ENCODE measurements around the gene CCDC28B.

GRCh38 chr1:32239790-32240139 lies 39.4 kb downstream of the CCDC28B start:
- TF ChIP-seq CTCF (IDR thresholded peaks at IDR 0.05 in 8 of 11, conservative IDR thresholded peaks at IDR 0.05 in 3 of 11) (no peak), POLR2A (IDR thresholded peaks at IDR 0.05) (no peak), POLR2AphosphoS5 (IDR thresholded peaks at IDR 0.05) (no peak)

All from spleen (tissue), 7 donors.